ENCODE results near the gene SCARB1. TPM values are rescaled to one million over a fixed set of nuclear protein-coding genes. Genes with fewer than 3 reads are reported as not detected.
A peak's percentile ranks its signal among the peaks of the same experiment; 100 is the strongest.

SCARB1 gene
- total RNA-seq, 4 donors from 2014 or later: 18.6 to 41.8 (median 26.7) TPM

DNA sequence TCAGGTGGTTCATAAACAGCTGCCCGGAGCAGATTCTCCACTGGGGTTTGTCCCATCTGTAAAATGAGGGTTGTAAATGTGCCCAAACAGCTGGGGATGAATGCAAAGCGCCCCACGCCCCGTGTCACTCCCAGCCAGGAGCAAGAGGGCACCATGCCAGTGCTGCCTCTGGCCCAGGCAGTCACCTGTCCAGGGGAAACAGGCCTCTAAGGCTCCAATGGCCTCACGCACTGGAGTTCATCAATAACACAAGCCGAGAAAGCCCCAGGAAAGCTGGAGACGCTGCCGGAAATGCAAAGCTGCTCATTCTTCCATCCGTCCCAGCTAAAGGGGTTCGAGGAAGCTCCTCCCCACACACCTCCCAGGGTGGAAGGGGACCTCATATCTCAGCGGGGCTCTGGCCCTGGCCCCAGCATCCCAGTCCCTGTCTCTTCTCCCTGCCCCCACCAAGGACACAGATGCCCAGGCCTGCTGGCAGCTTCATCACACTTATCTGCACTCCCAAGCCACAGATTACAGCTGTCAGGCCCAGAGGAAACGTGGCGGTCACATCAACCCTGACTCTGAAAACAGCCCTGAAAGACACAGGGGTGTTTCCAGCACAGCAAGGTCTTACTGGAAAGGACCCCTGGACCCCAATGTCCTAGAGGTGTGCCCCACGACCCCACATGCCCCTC, 21.5 kb downstream of the SCARB1 start:
- WGBS, 2 donors: 54 to 77% methylated on average over 11 to 13 of the region's 14 CpGs

DNA sequence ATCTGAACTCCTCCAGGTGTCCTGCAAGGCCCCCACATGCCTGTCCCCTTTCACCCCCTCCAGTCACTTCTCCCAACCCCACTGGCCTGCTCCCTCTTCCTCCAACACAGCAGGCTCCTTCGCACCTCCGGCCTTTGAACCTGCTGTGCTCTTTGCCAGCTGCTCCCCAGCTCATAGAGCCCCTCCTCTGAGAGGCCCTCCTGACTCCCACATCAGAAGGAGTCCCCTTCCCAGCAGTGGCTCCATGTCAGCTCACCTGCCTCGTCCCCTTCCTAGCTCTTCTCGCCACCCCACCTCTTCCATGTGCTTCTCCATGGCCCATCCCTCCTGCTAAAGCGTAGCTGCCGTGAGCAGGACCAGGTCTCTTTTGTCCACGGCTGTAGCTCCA, 22.1 kb downstream of the SCARB1 start:
- intact Hi-C loops (cut with DNase I; ENCODE audit: low total_unique reads): no loop called here
- WGBS, 2 donors: 90 to 94% methylated on average over 7 of the region's 7 CpGs
- TF ChIP-seq, protein P1, sequence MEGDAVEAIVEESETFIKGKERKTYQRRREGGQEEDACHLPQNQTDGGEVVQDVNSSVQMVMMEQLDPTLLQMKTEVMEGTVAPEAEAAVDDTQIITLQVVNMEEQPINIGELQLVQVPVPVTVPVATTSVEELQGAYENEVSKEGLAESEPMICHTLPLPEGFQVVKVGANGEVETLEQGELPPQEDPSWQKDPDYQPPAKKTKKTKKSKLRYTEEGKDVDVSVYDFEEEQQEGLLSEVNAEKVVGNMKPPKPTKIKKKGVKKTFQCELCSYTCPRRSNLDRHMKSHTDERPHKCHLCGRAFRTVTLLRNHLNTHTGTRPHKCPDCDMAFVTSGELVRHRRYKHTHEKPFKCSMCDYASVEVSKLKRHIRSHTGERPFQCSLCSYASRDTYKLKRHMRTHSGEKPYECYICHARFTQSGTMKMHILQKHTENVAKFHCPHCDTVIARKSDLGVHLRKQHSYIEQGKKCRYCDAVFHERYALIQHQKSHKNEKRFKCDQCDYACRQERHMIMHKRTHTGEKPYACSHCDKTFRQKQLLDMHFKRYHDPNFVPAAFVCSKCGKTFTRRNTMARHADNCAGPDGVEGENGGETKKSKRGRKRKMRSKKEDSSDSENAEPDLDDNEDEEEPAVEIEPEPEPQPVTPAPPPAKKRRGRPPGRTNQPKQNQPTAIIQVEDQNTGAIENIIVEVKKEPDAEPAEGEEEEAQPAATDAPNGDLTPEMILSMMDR (IDR thresholded peaks at IDR 0.05): no peak
- no peak for TF ChIP-seq POLR2A (IDR thresholded peaks at IDR 0.05)
- no peak overlapping the region for H3K4me3 ChIP-seq (ENCODE audit: low read depth, poor library complexity, severe bottlenecking)
- DNase-seq (ENCODE audit: low spot score in 2 of 2): no peak

More for the DNA sequence above, 21.5 kb downstream of the SCARB1 start:
- H3K4me3 ChIP-seq (ENCODE audit: low read depth, poor library complexity, severe bottlenecking): no peak overlapping the region
- no peak for DNase-seq (ENCODE audit: low spot score in 2 of 2)
- intact Hi-C loops (cut with DNase I; ENCODE audit: low total_unique reads): no loop called here
- TF ChIP-seq POLR2A (IDR thresholded peaks at IDR 0.05): no peak
- TF ChIP-seq, protein P1 (IDR thresholded peaks at IDR 0.05): no peak

DNA sequence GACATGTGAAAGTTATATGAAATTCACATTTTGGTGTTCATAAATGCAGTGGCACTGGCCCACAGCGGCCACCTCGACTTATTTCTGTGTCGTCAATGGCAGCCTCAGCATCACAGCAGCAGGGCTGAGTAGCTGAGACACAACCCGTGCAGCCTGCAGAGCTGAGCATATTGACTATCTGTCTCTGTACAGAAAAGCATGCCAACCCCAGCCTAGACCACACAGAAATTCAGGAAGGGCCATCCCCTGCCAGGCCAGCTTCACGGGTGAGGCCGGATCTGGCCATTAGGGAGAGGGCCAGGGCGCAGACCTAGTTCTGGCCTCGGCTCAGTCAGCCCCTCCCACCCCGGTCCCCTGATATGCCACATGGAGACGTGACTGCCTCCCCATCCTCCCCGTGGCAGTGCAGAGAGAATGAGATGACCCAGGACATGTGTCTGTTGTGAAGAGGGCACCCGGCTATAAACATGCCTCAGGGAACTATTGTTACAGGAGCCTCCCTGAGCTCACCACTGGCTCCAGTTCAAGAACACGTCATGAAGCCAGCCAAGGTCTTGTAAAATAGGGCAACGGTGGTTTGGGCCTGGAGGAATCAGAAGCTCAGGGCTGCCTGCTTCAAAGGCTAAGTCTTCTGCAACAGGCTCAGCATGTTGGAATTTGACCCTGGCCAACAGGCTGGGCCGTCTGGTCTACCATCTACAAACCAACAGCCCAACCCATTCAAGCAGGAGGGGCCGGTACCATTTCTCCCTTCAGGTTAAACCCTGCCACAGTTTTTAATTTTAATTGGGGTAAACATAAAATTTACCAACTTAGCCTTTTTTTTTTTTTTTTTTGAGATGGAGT, 25.5 kb downstream of the SCARB1 start:
- 32 to 46% methylated on average over 16 of the region's 16 CpGs for WGBS, 2 donors
- TF ChIP-seq POLR2A (IDR thresholded peaks at IDR 0.05): no peak
- TF ChIP-seq, protein P1 (IDR thresholded peaks at IDR 0.05): no peak
- H3K4me3 ChIP-seq (ENCODE audit: low read depth, poor library complexity, severe bottlenecking): no peak overlapping the region
- DNase-seq (ENCODE audit: low spot score in 2 of 2): peak in 1 of 2 donors; percentile 70
- intact Hi-C loops (cut with DNase I; ENCODE audit: low total_unique reads): no loop called here

DNA sequence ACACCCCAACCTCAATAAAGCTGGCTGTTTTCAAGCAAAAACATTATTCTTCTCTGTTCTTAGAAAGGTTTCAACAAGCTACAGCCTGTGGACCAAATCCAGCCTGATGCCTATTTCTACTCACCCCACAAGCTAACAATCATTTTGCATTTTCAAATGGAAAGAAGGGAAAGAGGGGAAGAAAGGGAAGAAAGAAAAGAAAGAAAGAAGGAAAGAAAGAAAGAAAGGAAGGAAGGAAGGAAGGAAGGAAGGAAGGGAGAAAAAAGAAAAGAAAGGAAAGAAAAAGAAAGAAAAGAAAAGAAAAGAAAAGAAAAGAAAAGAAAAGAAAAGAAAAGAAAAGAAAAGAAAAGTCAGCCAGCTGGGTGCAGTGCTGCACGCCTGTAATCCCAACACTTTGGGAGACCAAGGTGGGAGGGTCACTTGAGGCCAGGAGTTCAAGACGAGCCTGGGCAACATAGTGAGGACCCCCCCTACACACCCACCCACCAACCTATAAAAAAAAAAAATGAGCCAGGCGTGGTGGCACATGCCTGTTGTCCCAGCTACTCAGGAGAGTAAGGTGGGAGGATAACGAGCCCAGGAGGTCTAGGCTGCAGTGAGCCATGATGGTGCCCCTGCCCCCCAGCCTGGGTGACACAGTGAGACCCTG, 26.3 kb downstream of the SCARB1 start:
- WGBS, 2 donors: 80 to 87% methylated on average over 4 of the region's 4 CpGs

DNA sequence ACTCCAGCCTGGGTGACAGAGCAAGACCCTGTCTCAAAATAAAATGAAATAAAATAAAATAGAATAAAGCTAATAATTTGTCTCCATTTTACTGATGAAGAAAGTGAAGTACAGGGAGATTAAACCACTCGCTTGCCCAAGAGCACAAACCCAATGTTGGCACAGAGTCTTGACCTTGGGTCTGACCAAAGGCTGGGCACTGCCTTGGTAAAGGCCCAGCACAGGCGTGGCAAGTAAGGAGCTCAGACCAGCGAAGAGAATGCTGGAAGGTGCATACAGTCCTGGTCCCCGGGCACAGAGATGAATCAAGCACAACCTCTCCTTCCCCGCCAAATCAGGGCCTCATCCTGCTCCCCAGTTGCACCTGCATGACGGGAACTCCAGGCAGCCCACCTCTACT, 26.9 kb downstream of the SCARB1 start:
- WGBS, 2 donors: 80 to 88% methylated on average over 6 of the region's 6 CpGs
- no peak for TF ChIP-seq POLR2A (IDR thresholded peaks at IDR 0.05)
- TF ChIP-seq, protein P1 (IDR thresholded peaks at IDR 0.05): no peak
- DNase-seq (ENCODE audit: low spot score in 2 of 2): no peak
- intact Hi-C loops (cut with DNase I; ENCODE audit: low total_unique reads): no loop called here
- no peak overlapping the region for H3K4me3 ChIP-seq (ENCODE audit: low read depth, poor library complexity, severe bottlenecking)

More for the DNA sequence above, 26.3 kb downstream of the SCARB1 start:
- TF ChIP-seq, protein P1 (IDR thresholded peaks at IDR 0.05): no peak
- TF ChIP-seq POLR2A (IDR thresholded peaks at IDR 0.05): no peak
- H3K4me3 ChIP-seq (ENCODE audit: low read depth, poor library complexity, severe bottlenecking): no peak overlapping the region
- no peak for DNase-seq (ENCODE audit: low spot score in 2 of 2)
- intact Hi-C loops (cut with DNase I; ENCODE audit: low total_unique reads): no loop called here

Data from lower leg skin (tissue), 4 donors.